Superior temporal gyrus (tissue), 1 donor: ENCODE measurements around the gene PPP4R2.
A peak's percentile ranks its signal among the peaks of the same experiment; 100 is the strongest.

Experiments
- DNase-seq: peaks from one replicate; pipeline ENCODE4 v3.0.0-alpha.2; 2016; ENCODE audit errors: extremely low spot score

The PPP4R2 gene

DNA sequence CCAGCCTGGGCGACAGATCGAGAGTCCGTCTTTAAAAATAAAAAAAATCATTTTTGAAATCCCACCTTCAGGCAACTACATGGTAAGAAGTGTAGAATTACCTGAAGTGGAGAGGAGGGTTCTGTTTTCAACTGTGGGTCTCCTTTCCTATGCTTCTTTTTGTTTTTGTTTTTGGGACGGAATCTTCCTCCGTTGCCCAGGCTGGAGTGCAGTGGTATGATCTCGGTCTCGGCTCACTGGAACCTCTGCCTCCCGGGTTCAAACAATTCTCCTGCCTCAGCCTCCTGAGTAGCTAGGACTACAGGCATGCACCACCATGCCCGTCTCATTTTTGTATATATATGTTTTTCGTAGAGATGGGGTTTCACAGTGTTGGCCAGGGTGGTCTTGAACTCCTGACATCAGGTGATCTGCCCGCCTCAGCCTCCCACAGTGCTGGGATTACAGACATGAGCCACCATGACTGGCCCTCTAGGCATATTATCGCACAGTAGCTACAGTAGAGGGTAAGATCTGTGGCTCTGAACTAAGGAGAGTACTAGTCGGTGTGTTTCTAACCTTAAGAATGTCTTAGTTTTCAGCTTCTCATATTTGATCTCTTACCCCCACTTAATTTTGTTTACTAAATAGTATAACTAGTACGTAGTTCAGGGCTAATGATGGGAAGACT, 73.3 kb downstream of the PPP4R2 start:
- no peak for DNase-seq

DNA sequence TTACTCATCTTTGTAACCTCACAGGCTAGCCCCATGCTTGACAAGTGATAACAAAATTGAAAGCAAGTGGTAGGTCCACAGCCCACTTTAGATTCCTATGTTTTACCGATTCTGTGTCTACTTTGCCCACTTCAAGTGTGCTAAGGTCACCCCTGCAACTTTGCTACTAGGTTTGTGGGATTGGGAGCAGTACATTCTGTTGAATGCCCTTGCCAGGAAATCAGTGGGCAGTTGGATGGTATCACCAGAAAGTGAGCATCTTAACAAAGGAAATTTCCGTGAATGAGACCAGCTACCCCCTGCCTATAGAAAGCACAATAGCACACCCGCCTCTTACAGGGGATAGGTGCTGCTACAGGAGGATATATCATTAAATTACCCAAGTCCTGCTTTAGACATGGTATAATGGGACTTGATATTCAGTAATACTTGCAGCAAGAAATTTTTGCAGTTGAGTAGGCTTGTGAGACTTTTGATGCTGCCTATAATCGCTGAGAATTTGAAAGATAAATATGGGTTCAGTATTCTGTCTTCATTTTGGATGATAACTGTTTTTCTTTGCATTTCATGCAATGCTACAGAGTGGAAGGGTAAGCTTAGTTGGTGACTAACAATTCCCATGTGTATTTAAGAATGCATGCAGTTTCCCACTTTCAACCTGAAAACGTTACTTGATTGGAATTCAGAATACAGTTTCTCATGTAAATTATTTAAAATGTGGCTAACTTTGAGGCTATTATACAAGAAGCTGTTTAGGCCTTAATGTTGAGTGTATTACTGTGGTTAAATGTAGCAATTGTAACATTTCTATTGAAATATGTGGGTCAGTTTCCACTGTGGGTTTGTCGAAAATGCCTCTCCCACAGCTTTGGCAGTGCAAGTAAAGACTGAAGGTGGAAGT, 74.3 kb downstream of the PPP4R2 start:
- DNase-seq = no peak

DNA sequence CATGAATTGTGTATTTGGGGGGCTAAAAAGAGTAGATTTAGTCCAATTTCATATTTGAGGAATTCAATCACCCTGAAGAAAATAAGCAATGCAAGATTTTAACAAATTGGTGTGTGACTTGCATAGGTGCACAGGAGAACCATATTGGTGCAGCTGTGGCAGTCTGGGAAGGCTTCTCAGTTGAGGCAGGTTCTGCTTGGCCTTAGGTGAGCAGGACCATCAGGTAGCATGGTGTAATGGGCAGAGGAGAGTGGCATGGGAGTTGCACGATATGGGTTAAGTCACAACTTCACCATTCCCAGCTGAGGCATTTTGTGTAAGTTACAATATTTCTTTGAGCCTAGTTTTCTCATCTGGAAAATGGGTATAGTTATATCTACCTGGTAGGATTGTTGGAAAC, 75.3 kb downstream of the PPP4R2 start:
- no peak for DNase-seq

DNA sequence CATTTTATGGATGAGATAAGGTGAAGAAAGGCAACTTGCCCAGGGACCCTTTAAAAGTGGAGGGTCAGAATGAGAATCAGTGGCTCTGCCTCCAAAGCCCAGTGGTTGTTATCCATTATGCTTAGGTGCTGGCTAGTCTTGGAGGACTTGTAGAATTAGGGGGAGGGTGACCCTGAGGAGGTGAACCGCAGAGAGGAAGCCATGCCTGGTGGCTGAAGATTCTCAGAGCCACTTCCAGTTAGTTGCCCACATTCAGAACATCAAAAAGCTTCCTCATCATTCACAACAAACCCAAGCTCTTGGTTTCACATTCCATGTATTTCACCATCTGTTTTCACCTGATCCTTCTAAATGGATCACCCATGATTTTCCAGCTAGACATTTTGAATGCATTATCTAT, 76.0 kb downstream of the PPP4R2 start:
- no peak for DNase-seq

DNA sequence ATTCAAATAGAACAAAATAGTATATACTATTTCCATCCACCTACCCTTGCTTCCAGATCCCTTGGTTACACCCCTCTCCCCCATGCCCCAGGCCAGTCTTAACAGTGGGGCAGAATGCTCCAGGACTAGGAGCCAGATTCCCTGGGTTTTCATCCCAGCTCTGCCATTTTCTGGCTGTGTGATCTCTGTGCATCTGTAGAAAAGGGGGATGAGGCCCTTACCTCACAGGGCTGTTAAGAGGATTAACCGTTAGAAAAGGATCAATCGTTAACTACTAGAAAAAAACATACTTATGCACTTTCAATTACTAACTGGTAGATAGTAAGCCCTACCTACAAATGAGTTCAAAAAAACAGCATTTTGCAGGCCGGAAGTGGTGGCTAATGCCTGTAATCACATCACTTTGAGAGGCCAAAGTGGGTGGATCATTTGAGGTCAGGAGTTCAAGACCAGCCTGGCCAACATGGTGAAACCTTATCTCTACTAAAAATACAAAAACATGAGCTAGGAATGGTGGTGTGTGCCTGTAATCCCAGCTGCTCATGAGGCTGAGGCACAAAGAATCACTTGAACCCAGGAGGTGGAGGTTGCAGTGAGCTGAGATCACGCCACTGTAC, 76.6 kb downstream of the PPP4R2 start:
- DNase-seq = no peak

DNA sequence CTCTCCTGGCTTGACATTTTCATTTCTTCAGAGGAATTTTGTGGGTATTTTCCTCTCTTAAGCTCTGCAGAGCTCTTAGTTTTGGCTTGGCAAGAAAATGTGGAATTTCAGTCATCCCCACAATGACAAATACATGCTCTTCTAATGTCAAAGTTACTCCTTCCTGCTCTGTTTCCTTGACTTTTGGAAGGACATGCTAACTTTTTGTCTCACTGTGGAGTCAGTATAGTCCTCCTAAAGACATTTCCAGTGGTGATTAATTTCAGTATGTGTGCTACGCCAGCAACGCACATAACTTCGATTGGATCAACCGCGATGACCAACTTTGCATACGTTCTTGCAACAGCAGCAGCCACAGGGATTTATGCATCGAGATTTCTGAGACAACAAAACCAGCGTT, 78.2 kb downstream of the PPP4R2 start:
- no peak for DNase-seq

DNA sequence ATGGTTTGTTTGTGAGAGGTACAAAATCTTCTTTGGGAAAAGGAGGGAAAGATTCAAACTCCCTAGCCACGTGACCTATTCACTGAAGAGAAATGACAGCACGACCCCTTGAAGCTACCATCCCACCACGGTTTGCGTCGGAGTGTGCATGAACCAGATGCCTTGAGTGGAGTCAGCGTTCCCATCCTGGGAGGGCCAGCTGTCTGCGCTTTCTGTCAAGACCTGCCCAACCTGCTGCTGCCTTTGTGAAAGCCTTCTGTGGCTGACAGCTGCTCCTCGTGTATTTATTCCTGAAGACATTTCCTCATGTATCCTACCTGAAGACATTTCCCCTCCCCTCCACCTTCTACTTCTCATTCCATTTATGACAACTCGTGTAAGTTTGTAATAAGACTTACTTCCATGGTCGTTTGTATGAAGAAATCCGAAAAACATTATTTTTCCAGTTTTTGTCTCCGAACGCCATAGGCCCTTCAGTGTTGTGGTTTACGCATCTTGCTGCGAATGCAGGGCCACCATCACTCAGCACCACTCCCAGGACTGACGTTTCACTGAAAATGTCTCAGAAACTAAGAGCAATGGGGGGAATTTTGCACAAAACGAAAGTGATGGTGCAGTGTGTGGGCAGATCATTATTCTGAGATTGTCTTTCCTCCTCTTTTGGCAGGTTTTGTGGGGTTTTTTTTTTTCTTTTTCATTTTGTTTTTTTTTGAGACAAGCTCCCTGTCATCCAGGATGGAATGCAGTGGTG, 83.8 kb downstream of the PPP4R2 start:
- no peak for DNase-seq

DNA sequence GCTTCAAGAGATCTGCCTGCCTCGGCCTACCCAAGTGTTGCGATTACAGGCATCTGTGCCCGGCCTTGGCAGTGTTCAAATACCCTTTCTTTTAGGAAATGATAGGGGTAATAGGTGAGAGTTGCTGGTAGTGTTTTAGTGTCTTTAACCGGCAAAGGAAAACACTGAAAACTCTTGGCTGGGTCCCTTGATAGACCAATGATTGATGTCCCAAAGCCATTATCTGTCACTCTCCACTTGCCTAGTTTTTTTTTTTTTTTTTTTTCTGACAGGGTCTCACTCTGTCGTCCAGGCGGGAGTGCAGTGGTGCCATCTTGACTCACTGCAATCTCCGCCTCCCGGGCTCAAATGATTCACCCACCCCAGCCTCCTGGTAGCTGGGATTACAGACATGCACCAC, 84.5 kb downstream of the PPP4R2 start:
- no peak for DNase-seq

DNA sequence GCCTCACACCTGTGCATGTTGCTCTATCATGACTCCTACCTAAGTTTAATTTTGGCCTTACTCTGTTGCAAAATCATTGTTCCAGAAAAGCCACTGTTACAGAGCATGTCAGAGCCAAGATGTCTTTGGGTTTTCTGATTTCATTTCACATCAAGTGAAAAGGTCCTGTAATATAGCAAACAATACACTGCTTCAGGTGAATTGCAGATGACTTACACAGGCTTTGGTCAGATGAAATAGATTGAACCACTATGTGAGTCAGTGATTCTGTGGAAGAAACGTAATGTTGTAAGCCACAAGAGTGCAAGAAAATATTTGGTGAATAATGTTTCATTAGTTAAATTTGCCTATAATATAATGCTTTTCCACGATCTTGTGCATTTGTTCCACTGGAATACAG, 87.6 kb downstream of the PPP4R2 start:
- DNase-seq = no peak

DNA sequence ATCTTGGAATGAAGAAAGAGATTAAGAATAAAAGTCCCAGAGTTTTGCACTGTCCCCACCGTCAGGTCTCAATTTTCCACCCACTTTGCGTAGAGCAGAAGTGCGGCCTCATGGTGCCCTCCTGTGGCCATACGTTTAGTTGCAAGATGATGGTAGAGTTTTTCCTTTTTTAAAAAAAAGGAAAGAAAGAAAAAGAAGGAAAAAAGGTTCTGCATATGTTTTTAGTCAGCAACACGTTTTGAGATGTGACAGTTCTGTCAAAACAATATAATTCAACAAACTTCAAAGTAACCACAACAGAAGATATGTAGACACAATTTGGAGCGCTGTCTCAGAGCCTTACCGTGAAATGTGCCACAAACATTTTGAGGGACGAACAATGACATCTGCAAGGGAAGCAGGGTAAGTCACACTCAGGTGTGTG, 89.5 kb downstream of the PPP4R2 start:
- DNase-seq = peak; percentile 78

DNA sequence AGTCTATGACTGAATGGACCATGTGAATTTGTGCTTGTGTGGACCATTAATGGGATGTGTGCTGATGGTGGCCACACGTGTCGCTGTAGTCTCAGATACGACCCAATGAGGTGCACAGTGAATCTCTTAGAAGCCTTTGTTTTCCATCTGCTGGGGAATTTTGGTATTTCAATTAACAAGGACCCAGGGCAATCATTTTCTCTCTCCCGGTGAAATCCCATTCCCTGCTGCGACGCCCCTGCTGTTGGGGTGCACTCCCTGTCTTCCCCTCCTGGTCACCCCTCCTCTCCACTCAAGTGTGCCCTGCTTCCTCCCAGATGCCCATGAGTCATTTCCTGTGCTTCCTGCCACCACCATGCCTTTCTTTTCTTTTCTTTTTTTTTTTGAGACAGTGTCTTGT, 97.5 kb downstream of the PPP4R2 start:
- no peak for DNase-seq

DNA sequence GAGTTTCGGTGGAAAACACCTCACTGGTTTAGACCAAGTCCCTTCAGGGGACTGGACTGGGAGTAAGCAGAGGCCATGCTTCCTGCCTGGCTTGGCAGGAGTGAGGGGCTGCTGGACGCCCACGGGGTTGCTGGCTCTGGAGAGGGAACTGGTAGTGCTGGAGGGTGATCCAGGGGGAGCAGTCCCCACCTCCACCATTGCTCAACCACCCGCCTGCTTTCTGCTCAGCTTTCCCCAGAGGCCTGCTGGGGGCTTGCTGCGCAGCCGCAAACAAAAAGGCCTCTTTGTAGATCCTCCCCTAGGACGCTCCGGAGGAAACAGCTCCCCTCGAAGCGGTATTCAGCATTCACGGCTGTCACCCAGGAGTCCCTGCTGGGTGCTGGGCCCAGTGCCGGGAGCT, 98.3 kb downstream of the PPP4R2 start:
- DNase-seq = no peak

DNA sequence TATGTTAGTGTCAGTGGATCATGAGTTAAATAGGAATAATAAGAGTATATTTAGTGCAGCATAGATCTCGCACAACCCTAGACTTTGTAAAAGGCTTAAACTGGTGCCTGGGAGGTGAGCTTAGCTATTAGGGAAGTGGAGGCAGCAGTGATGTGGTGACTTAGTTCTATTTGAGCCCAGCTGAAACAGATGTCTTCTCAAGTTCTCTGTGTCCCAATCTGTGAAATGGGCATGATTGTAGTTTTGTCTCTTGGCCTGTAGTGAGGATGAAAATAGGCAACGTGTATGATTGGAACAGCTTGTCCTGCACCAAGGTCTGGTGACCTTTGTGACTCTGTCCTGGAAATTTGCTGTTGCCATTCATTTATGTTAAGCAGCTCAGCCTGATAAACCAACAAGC, 99.6 kb downstream of the PPP4R2 start:
- DNase-seq = no peak

DNA sequence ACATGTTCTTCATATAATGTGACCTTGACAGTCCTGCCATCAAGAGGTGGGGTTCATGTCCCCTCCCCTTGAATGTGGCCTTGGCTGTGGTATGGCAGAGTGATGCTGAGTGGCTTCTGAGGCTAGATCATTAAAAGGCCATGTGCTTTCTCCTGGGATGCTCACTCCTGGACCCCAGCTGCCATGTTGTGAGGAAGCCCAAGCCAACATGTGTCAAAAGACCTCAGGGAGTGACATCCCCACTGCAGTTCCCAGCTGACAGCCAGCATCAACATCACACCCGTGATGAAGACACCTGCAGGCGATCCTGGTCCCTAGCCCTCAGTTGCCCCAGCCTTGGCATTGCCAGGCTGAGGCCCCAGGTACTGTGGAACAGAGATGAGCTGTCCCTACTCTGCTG, 101.4 kb downstream of the PPP4R2 start:
- no peak for DNase-seq

DNA sequence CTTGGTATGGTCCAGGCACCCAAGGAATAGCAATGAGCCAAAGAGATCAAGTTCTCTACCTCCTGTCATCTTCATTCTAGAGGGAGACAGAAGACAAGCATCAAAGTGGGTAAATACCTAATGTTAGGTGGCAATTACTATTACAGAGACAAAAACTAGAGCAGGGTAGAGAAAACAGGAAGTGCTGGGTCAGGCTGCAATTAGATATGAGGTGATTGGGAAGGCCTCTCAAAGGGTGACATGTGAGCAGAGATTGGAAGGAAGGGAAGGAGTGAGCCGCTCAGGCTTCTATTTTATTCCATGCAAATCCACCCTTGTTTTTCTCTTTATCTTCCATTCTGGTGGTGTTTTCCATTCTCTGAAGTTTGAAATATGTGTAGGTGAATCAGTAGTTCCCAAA, 102.3 kb downstream of the PPP4R2 start:
- DNase-seq = no peak

DNA sequence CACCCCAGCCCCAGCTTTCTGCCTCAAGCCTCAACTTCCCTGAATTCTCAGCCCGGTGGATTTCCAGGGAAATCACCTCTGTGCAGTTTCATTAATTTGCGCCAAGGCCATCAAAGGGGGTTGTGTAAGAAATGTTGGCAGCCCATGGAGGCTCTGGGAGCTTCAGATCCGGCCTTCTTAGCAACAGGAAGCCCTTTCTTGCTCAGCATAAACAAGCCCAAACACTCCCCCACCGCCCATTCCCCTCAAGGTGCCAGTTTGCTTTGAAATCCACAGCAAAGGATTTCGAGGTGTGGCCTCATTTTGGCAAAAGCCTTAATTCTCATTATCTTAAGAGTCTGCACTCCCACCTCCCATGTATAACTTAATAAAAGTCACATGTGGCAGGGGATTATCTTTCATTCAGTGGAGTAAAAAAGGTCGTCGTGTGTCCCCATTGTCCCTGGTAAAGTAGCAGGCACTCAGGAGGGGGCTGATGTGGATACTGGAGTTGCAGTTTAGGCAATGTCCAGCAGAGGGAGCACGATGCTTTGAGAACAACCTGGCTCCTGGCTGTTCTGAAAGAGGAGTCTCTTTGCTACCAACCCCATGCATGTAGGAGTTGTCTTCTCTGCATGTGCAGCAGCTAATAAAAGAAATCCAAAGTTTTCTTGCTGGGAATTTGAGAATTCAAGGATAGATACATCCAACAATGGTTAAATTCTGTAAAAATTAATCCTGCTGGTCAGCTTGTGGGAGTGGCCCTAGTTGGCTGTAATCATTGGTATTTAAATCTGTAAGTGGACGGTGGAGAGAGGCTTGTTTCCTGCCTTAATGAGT, 104.3 kb downstream of the PPP4R2 start:
- peak; percentile 98 for DNase-seq

DNA sequence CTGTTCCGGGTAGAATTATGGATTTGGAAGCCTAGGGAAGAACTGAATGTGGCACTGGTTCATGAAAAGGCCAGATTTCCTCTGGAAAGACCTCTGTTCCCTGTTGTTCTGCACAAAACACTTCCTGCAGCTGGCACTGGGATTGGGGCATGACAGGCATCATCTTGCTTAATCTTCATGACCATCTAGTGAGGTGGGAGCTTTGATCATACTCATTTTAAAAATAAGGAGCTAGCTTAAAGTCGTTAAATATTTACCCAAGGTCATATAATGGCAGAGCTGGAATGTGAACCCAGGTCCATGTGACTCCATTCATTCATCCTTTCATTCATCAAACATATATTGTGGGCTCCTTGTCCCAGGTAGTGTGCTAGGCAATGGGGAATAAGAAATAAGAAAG, 105.3 kb downstream of the PPP4R2 start:
- no peak for DNase-seq

DNA sequence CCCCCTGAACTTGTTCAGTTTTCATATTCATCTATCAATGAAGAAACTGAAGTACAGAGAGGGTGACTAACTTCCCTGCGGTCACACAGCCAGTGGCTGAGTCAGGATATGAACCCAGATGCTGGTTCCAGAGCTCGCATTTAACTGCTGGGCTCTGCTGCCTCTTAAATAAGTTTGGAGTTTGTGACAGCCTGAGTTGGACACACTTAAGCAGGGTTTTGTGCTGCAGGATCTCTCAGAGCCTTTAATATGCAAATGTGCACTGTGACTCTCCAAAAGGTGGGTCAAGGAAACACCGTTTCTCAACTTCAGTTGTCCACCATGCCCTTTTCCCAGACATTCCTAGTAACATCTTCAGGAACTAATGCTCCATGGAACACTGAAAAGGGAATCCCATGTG, 110.6 kb downstream of the PPP4R2 start:
- DNase-seq = no peak

DNA sequence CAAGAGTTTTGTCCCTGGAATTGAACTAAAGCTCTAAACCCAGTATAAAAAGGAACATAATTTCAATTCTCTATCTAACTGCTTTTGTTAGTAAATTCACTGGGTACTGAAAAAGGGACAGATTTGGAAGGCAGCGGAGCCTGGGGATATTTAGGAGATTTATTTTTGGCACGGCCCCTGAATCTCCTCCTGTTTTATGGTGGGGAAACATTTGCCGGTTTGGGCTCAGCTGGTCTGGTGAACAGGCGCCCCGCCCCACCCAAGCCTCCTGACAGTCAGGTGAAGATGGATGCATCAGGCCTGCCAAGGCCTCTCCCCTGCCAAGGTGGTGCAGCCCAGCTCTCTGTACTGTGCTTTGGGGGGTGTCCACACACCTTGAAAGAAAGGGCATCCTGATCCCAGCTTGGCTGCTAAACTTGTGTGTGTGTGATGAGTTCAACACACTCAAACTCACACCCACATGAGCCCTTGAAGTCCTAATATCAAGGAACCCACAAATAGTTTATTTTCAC, 111.1 kb downstream of the PPP4R2 start:
- DNase-seq = no peak

DNA sequence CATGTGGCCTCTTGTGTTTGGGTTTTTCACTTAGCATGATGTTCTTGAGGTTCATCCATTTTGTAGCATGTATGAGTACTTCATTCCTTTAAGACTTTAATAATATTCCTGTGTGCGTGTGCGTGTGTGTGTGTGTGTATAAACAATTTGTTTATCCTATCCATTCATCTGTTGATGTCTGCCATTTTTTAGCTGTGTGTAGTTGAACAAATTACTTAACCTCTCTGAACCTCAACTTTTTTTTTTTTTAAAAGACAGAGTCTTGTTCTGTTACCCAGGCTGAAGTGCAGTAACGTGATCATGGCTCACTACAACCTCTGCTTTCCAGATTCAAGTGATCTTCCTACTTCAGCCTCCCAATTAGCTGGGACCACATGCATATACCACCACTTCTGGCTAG, 112.1 kb downstream of the PPP4R2 start:
- no peak for DNase-seq

DNA sequence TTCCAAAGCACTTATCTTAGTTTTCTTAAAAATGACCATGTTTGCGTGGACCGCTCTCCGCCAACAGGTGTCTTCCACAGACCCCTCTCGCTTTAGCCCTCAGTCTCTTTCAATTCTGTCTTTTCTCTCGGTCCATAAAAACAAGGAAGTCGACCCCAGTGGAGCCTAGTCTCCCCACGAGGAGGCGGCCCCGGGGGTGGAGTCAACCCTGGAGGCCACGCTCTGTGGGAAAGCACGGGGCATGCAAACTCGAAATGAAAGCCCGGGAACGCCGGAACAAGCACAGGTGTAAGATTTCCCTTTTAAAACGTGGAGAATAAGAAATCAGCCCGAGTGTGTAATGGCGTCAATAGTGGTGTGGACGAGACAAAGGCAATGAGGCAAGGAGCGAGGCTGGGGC, 113.9 kb downstream of the PPP4R2 start:
- no peak for DNase-seq
